Brain pericyte (primary cell): ENCODE data around the gene PTGER3.
"Not testable (repeated sequence)": the region's sequence is repeated elsewhere in the genome, so short reads cannot be mapped to it uniquely, and the experiment has no call there.

Experiments used
- DNase-seq: peaks from one replicate; pipeline ENCODE4 v3.0.0-alpha.2; 2012; ENCODE audit warnings: low read depth, low spot score

The PTGER3 gene

DNA sequence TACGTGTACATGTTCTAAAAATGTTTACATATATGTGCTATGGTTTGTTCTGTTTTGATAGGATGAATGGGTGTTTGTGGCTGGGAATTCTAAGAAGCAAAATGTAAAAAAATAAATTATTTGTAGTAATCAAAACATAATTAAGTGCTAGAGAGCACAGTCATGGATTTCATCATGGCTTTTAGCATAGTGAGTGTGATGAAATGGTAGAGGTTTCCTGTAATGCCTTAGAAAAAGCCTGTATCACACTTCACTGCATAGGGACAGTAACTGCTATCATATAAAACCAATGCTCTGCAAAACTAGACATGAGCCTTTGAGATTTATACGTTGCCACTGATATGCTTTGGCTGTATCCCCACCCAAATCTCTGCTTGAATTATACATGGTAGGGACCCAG lies 99.8 kb downstream of the PTGER3 start:
- DNase-seq: no peak

DNA sequence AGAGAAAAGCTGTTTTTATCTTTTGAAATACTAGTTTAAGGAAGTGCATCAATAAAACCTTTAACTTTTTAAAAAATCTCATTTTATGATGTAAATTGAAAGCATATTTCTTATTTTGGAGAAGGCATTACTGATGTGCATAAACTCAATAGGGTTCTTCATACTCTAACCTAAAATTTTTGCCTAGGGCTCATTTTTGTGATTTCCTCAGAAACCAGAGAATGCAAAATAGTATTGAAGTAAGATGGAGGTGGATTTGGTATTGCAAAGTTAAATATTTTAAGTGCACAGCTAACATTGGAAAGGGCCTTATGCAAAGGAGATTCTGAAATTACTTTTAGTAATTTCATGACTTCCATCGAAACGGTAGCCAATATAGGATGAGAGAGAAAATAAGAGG lies 101.9 kb downstream of the PTGER3 start:
- DNase-seq: no peak

DNA sequence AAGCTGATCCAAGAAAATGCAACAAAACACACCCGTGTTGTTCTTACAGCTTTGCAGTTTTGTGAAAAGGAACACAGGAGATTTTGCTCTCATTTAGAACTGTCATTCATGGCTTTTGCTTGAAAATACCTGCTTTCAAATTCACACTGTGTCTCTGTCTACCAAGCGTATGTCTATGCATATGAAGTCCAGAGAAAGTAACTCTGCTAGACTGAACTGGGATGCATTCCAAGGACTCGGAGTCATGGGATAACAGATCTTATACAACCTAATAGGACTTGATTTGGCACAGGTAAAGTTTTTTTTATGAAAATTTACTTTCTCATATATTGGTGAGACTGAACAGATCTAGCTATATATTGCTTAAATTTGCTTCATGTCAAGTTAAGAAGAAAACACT lies 102.4 kb downstream of the PTGER3 start:
- no peak for DNase-seq

- DNase-seq: no peak
Measured at GRCh38 chr1:70941563-70941962, 106.1 kb downstream of the PTGER3 start.

DNA sequence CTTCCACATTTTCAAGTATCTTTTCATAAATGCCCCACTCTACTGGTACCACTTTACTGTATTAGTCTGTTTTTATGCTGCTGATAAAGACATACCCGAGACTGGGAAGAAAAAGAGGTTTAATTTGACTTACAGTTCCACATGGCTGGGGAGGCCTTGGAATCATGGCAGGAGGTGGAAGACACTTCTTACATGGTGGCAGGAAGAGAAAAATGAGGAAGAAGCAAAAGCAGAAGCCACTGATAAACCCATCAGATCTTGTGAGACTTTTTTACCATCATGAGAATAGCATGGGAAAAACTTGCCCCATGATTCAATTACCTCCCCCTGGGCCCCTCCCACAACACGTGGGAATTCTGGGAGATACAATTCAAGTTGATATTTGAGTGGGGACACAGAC lies 107.2 kb downstream of the PTGER3 start:
- not testable (repeated sequence) for DNase-seq

- DNase-seq: no peak
Measured at GRCh38 chr1:70934194-70934961, 113.2 kb downstream of the PTGER3 start.

GRCh38 chr1:70930062-70930461 lies 117.6 kb downstream of the PTGER3 start:
- no peak for DNase-seq

GRCh38 chr1:70922196-70922595 lies 125.4 kb downstream of the PTGER3 start:
- DNase-seq: no peak
